OCI-LY3 (cell line): ENCODE data around the gene LMCD1.

Experiments used
- H2AFZ ChIP-seq: fragments of 200-600, 300-600 bp; shearing (Covaris generic); 2 replicates; pipeline ENCODE4 v1.6.0; 2014; ENCODE audit warnings: antibody characterized with exemption, low read depth, low read length
- H3K27ac ChIP-seq: fragments of 200-600, 300-600 bp; sonication (generic); 2 replicates; pipeline ENCODE4 v1.5.1; 2014; ENCODE audit warnings: mild to moderate bottlenecking, low read length, moderate library complexity, mixed read lengths
- H3K27me3 ChIP-seq: fragments of 200-600, 300-600 bp; sonication (generic); 2 replicates; pipeline ENCODE4 v1.6.1; 2014; ENCODE audit warnings: low read depth, low read length, mixed read lengths
- H3K36me3 ChIP-seq: fragments of 200-600, 300-600 bp; sonication (generic); replicated peaks from 2 replicates; pipeline ENCODE3; 2014; ENCODE audit warnings: low read depth, low read length, mixed read lengths
- H3K4me1 ChIP-seq: fragments of 300-600, 200-600 bp; sonication (generic); 2 replicates; pipeline ENCODE4 v1.6.1; 2014; ENCODE audit warnings: low read length, mixed read lengths
- H3K4me2 ChIP-seq: fragments of 200-600, 300-600 bp; sonication (generic); 2 replicates; pipeline ENCODE4 v1.6.1; 2014; ENCODE audit warnings: low read length, mixed read lengths
- H3K4me3 ChIP-seq: fragments of 300-600, 200-600 bp; sonication (generic); 2 replicates; pipeline ENCODE4 v1.5.1; 2014; ENCODE audit warnings: antibody characterized with exemption, mild to moderate bottlenecking, low read length, moderate library complexity
- H3K79me2 ChIP-seq: fragments of 300-600, 200-600 bp; shearing (Covaris generic); 2 replicates; pipeline ENCODE4 v1.6.1; 2014; ENCODE audit warnings: mild to moderate bottlenecking, low read length, mixed read lengths
- H3K9ac ChIP-seq: fragments of 300-600, 200-600 bp; shearing (Covaris generic); 2 replicates; pipeline ENCODE4 v1.6.0; 2014; ENCODE audit warnings: mild to moderate bottlenecking, low read length, moderate library complexity
- H3K9me3 ChIP-seq: fragments of 200-600, 300-600 bp; shearing (Covaris generic); 2 replicates; pipeline ENCODE4 v1.6.1; 2014; ENCODE audit warnings: low read length, mixed read lengths; ENCODE audit not compliant: insufficient read depth
- H4K20me1 ChIP-seq: fragments of 200-600, 300-600 bp; sonication (generic); 2 replicates; pipeline ENCODE4 v1.6.1; 2016; ENCODE audit warnings: low read length, mixed read lengths; ENCODE audit not compliant: insufficient read depth
- CTCF ChIP-seq: fragments of 200-600, 300-600 bp; sonication (generic); IDR thresholded peaks from 2 replicates; pipeline ENCODE4 v1.5.1; 2014; ENCODE audit warnings: antibody characterized with exemption, low read length, low read depth
- EZH2phosphoT487 ChIP-seq: fragments of 200-600 bp; shearing (Covaris generic); IDR thresholded peaks from 2 replicates; pipeline ENCODE4 v1.6.1; 2018; ENCODE audit warnings: antibody characterized with exemption, mixed run types, low read depth

Gene LMCD1

DNA sequence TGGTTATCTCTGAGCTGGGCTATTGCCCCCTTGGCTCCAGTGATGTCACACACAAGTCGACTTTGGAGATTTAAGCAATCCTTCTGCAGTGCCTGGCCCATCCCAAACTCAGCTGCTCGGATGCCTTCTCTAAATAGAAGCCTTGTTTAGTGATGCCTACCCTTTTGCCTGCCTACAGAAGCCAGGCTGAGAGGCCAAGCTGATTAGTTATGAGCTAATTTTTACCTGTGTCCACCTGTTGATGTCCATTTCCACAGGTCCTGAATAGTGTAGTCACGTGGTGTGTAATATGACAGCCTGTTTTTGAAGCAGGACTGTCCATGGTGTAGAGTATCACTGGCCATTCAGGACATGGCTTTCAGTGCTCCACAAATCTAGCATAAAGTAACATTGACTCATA is 97.5 kb downstream of the LMCD1 start:
- no peak overlapping the region for H3K9ac ChIP-seq
- H3K4me2 ChIP-seq: no peak overlapping the region
- H3K27ac ChIP-seq: no peak overlapping the region
- H3K9me3 ChIP-seq: no peaks in the 10 kb centered on the region
- no peaks in the 10 kb centered on the region for H3K4me1 ChIP-seq
- H2AFZ ChIP-seq: no peak overlapping the region
- no peaks in the 10 kb centered on the region for H3K79me2 ChIP-seq
- TF ChIP-seq CTCF (no peak), EZH2phosphoT487 (no peak)
- H3K4me3 ChIP-seq: no peak overlapping the region
- H3K27me3 ChIP-seq: no peaks in the 10 kb centered on the region
- no peaks in the 10 kb centered on the region for H3K36me3 ChIP-seq
- H4K20me1 ChIP-seq: no peaks in the 10 kb centered on the region

DNA sequence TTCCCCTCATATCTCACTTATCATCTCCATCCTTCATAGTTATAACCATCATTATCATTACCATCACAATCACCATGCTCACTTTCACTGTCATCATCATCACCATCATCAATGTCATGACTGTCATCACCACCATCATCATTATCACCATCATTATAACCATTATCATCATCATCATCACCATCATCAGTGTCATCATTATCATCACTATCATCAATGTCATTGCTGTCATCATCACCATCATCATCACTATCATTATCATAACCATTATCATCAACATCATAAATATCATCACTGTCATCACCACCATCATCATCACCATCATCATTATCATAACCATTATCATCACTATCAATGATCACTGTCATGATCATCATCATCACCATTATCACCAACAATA is 98.8 kb downstream of the LMCD1 start:
- Histone ChIP-seq H4K20me1 (no peaks in the 10 kb centered on the region), H3K9me3 (no peaks in the 10 kb centered on the region), H3K4me1 (no peaks in the 10 kb centered on the region), H3K4me2 (no peak overlapping the region), H3K79me2 (no peaks in the 10 kb centered on the region), H3K4me3 (no peak overlapping the region), H3K9ac (no peak overlapping the region), H2AFZ (no peak overlapping the region), H3K36me3 (no peaks in the 10 kb centered on the region), H3K27me3 (no peaks in the 10 kb centered on the region), H3K27ac (no peak overlapping the region)
- TF ChIP-seq CTCF (no peak), EZH2phosphoT487 (no peak)

GRCh38 chr3:8603115-8603710 is 101.6 kb downstream of the LMCD1 start:
- no peaks in the 10 kb centered on the region for H3K36me3 ChIP-seq
- no peaks in the 10 kb centered on the region for H3K9me3 ChIP-seq
- H3K27me3 ChIP-seq: 0 out of 2 replicates have a peak, but pooled peaks cover 6% of the 10 kb centered on the region
- no peak overlapping the region for H3K4me2 ChIP-seq
- H3K4me1 ChIP-seq: no peaks in the 10 kb centered on the region
- no peaks in the 10 kb centered on the region for H4K20me1 ChIP-seq
- no peak for TF ChIP-seq CTCF
- TF ChIP-seq EZH2phosphoT487: no peak
- no peak overlapping the region for H3K4me3 ChIP-seq
- no peaks in the 10 kb centered on the region for H3K79me2 ChIP-seq
- no peak overlapping the region for H3K9ac ChIP-seq
- H3K27ac ChIP-seq: no peak overlapping the region
- no peak overlapping the region for H2AFZ ChIP-seq

GRCh38 chr3:8604006-8604405 is 102.4 kb downstream of the LMCD1 start:
- H3K9ac ChIP-seq: no peak overlapping the region
- H4K20me1 ChIP-seq: no peaks in the 10 kb centered on the region
- H3K36me3 ChIP-seq: no peaks in the 10 kb centered on the region
- TF ChIP-seq EZH2phosphoT487 (no peak), CTCF (no peak)
- H3K27me3 ChIP-seq: 0 out of 2 replicates have a peak, but pooled peaks cover 6% of the 10 kb centered on the region
- H3K4me1 ChIP-seq: no peaks in the 10 kb centered on the region
- H3K27ac ChIP-seq: no peak overlapping the region
- no peaks in the 10 kb centered on the region for H3K79me2 ChIP-seq
- no peak overlapping the region for H3K4me2 ChIP-seq
- H3K4me3 ChIP-seq: no peak overlapping the region
- no peak overlapping the region for H2AFZ ChIP-seq
- no peaks in the 10 kb centered on the region for H3K9me3 ChIP-seq
